DOHH2 (cell line): ENCODE data around the gene CRTAP.

Experiments
- H3F3A ChIP-seq: fragments of 200-600 bp; sonication (generic), shearing (Covaris generic); 2 replicates; pipeline ENCODE4 v1.6.0; 2016; ENCODE audit warnings: antibody characterized with exemption, mild to moderate bottlenecking; ENCODE audit not compliant: control insufficient read depth, insufficient read depth
- H3K27ac ChIP-seq: fragments of 200-600 bp; sonication (generic); 2 replicates; pipeline ENCODE4 v1.5.1; 2014; ENCODE audit warnings: low read depth, mild to moderate bottlenecking, low read length, moderate library complexity
- H3K27me3 ChIP-seq: fragments of 200-600 bp; sonication (generic); 2 replicates; pipeline ENCODE4 v1.6.1; 2014; ENCODE audit warnings: mild to moderate bottlenecking, low read length, mixed read lengths; ENCODE audit not compliant: control insufficient read depth
- H3K36me3 ChIP-seq: fragments of 200-600 bp; sonication (generic); 2 replicates; pipeline ENCODE4 v1.6.1; 2014; ENCODE audit warnings: mild to moderate bottlenecking, low read length, moderate library complexity, mixed read lengths; ENCODE audit not compliant: control insufficient read depth
- H3K4me1 ChIP-seq: fragments of 200-600 bp; sonication (generic); 2 replicates; pipeline ENCODE4 v1.6.1; 2014; ENCODE audit warnings: mild to moderate bottlenecking, low read length, mixed read lengths; ENCODE audit not compliant: control insufficient read depth
- H3K4me2 ChIP-seq: fragments of 200-600 bp; sonication (generic); 2 replicates; pipeline ENCODE4 v1.6.0; 2014; ENCODE audit warnings: mild to moderate bottlenecking, low read length, moderate library complexity
- H3K4me3 ChIP-seq: fragments of 200-600 bp; sonication (generic); 2 replicates; pipeline ENCODE4 v1.5.1; 2014; ENCODE audit warnings: mild to moderate bottlenecking, low read length, mixed read lengths
- H3K79me2 ChIP-seq: fragments of 200-600 bp; sonication (generic); 2 replicates; pipeline ENCODE4 v1.6.1; 2014; ENCODE audit warnings: mild to moderate bottlenecking, low read length, mixed read lengths; ENCODE audit not compliant: control insufficient read depth
- H3K9me2 ChIP-seq: fragments of 200-600 bp; sonication (generic); replicated peaks from 2 replicates; pipeline ENCODE4 v1.6.1; 2014; ENCODE audit warnings: mild to moderate bottlenecking, low read length, mixed read lengths; ENCODE audit not compliant: control insufficient read depth
- H3K9me3 ChIP-seq: fragments of 200-600 bp; sonication (generic); 2 replicates; pipeline ENCODE4 v1.6.1; 2014; ENCODE audit warnings: antibody characterized with exemption, low read length, mixed read lengths; ENCODE audit not compliant: control insufficient read depth, insufficient read depth
- H4K20me1 ChIP-seq: fragments of 200-600 bp; sonication (generic); 2 replicates; pipeline ENCODE4 v1.6.0; 2014; ENCODE audit warnings: low read depth, mild to moderate bottlenecking, antibody characterized with exemption, low read length, moderate library complexity; ENCODE audit not compliant: control insufficient read depth, insufficient read depth
- EZH2phosphoT487 ChIP-seq: fragments of 200-600 bp; sonication (generic); IDR thresholded peaks from 2 replicates; pipeline ENCODE4 v1.6.1; 2017; ENCODE audit warnings: borderline replicate concordance, mild to moderate bottlenecking, antibody characterized with exemption, low read length, moderate library complexity, mixed read lengths
- TF ChIP-seq, protein P1 (sequence below): fragments of 200-600 bp; sonication (generic); IDR thresholded peaks from one replicate; pipeline ENCODE4 v1.5.1; 2014; ENCODE audit warnings: antibody characterized with exemption, mild to moderate bottlenecking, low read depth, low read length; ENCODE audit not compliant: poor library complexity, severe bottlenecking

The CRTAP gene

DNA sequence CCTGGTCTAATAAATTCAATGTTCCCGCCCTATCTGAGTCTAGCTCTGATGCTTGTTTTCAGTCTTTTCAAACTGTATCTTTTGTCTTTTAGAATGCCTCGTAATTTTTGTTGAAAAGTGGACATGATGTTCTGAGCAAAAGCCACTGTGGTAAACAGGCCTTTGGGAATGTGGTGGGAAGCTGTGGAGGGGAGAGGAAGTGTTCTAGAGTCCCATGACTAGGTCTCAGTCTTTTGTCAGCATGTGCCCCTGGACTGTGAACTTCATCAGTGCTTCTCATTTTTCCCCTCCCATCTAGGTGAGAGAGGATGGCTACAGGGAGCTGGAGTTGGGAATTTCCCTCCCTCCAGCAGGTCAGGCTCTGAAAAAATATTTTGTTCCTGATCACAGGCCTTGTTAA, 71.0 kb downstream of the CRTAP start:
- Histone ChIP-seq H3F3A (no peaks in the 10 kb centered on the region), H3K4me1 (no peaks in the 10 kb centered on the region), H3K9me2 (no peaks in the 10 kb centered on the region), H4K20me1 (no peaks in the 10 kb centered on the region), H3K4me2 (no peak overlapping the region), H3K27me3 (peaks cover 6% of the 10 kb centered on the region), H3K79me2 (no peaks in the 10 kb centered on the region), H3K27ac (no peak overlapping the region), H3K36me3 (no peaks in the 10 kb centered on the region), H3K9me3 (no peaks in the 10 kb centered on the region), H3K4me3 (no peak overlapping the region)
- no peak for TF ChIP-seq EZH2phosphoT487
- TF ChIP-seq, protein P1, sequence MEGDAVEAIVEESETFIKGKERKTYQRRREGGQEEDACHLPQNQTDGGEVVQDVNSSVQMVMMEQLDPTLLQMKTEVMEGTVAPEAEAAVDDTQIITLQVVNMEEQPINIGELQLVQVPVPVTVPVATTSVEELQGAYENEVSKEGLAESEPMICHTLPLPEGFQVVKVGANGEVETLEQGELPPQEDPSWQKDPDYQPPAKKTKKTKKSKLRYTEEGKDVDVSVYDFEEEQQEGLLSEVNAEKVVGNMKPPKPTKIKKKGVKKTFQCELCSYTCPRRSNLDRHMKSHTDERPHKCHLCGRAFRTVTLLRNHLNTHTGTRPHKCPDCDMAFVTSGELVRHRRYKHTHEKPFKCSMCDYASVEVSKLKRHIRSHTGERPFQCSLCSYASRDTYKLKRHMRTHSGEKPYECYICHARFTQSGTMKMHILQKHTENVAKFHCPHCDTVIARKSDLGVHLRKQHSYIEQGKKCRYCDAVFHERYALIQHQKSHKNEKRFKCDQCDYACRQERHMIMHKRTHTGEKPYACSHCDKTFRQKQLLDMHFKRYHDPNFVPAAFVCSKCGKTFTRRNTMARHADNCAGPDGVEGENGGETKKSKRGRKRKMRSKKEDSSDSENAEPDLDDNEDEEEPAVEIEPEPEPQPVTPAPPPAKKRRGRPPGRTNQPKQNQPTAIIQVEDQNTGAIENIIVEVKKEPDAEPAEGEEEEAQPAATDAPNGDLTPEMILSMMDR: no peak

DNA sequence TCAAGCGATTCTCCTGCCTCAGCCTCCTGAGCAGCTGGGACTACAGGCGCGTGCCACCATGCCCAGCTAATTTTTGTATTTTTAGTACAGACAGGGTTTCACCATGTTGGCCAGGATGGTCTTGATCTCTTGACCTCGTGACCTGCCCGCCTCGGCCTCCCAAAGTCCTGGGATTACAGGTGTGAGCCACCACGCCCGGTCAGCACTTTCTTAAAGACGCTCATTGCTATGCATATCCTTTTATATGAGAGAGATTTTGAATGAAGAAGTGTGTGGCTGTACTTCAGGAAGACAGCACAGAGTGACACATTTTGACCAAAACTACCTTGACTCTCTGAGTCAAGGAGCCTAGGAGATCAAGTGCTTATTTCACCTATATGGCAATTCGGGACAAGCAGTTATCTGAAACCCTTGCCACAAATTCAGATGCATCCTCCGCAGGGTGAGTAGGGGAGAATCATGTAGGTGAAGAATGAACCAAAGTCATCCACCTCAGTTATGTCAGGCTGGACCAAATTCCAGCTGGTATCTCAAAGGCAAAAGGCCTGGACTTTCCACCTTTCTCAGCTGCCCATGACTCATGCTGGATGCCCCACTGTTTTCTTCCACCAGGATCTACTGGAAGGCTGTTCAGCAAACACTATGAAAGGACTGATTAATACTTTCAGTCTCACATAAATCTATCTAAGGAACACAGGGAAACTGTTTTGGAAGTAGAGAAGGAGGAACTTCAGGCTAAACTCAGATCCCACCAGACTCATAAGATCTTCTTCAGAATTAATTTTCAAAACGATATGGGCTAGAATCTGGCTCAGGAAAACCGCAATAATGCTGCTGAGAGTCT, 72.9 kb downstream of the CRTAP start:
- no peaks in the 10 kb centered on the region for H3K36me3 ChIP-seq
- no peaks in the 10 kb centered on the region for H3K4me1 ChIP-seq
- H3F3A ChIP-seq: no peaks in the 10 kb centered on the region
- H3K9me2 ChIP-seq: no peaks in the 10 kb centered on the region
- H3K4me3 ChIP-seq: no peak overlapping the region
- no peaks in the 10 kb centered on the region for H3K79me2 ChIP-seq
- peaks cover 6% of the 10 kb centered on the region for H3K27me3 ChIP-seq
- H4K20me1 ChIP-seq: no peaks in the 10 kb centered on the region
- no peaks in the 10 kb centered on the region for H3K9me3 ChIP-seq
- H3K4me2 ChIP-seq: no peak overlapping the region
- H3K27ac ChIP-seq: no peak overlapping the region
- no peak for TF ChIP-seq EZH2phosphoT487
- TF ChIP-seq, protein P1: no peak

DNA sequence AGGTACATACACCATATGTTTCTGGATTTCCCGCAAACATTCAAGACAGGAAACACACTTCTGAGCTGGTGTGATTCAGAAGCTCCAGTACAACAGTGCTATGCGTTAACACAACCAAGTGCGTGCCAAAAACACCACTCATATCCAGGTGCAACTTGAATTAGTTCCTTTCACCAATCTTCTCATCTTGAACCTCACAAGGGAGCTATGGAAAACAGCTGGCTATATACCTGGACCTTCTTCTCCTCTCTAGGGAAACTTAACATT, 73.5 kb downstream of the CRTAP start:
- no peak overlapping the region for H3K27ac ChIP-seq
- no peaks in the 10 kb centered on the region for H3K79me2 ChIP-seq
- H3K9me3 ChIP-seq: no peaks in the 10 kb centered on the region

More for the DNA sequence above, 73.5 kb downstream of the CRTAP start:
- H3K27me3 ChIP-seq: peaks cover 6% of the 10 kb centered on the region
- TF ChIP-seq, protein P1: no peak
- no peak for TF ChIP-seq EZH2phosphoT487
- no peaks in the 10 kb centered on the region for H3K4me1 ChIP-seq
- H3K36me3 ChIP-seq: no peaks in the 10 kb centered on the region
- H3K4me3 ChIP-seq: no peak overlapping the region
- no peaks in the 10 kb centered on the region for H3F3A ChIP-seq
- H3K9me2 ChIP-seq: no peaks in the 10 kb centered on the region
- H3K4me2 ChIP-seq: no peak overlapping the region
- no peaks in the 10 kb centered on the region for H4K20me1 ChIP-seq
